Vagina (tissue), 2 donors: ENCODE measurements around the gene EPO. TPM values are rescaled to one million over a fixed set of nuclear protein-coding genes. Genes with fewer than 3 reads are reported as not detected.
A peak's percentile ranks its signal among the peaks of the same experiment; 100 is the strongest.

Experiments used
- DNase-seq, 2 donors: peaks; one replicate each; pipeline ENCODE4 v3.0.0-alpha.2; 2017; ENCODE audit errors: extremely low spot score in 2 of 2
- H3K27ac ChIP-seq: fragments of 200-600 bp; sonication (generic); one replicate; pipeline ENCODE4 v1.5.1; 2019
- H3K27me3 ChIP-seq: fragments of 200-600 bp; sonication (generic); one replicate; pipeline ENCODE4 v1.5.1; 2019
- H3K36me3 ChIP-seq, 2 donors: fragments of 200-600 bp; sonication (generic); one replicate each; pipeline ENCODE4 v1.5.1; 2017 to 2019
- H3K4me1 ChIP-seq: fragments of 200-600 bp; sonication (generic); one replicate; pipeline ENCODE4 v1.5.1; 2019
- H3K4me3 ChIP-seq, 2 donors: fragments of 200-600 bp; sonication (generic); 1 replicate in 1 of 2; 2 replicates in 1 of 2; pipeline ENCODE4 v1.5.1; 2016 to 2019
- H3K9me3 ChIP-seq: fragments of 200-600 bp; sonication (generic); one replicate; pipeline ENCODE4 v1.5.1; 2019
- CTCF ChIP-seq, 3 experiments: fragments of 450-650 bp in 2 of 3; fragments of 200-600 bp in 1 of 3; sonication (generic) in 1 of 3; IDR thresholded peaks; one replicate each; pipeline ENCODE4 v1.5.1; 2017 to 2019; ENCODE audit warnings: antibody characterized with exemption in 3 of 3, mild to moderate bottlenecking in 2 of 3, moderate library complexity in 2 of 3
- POLR2A ChIP-seq, 2 donors: fragments of 450-650 bp; IDR thresholded peaks; one replicate each; pipeline ENCODE4 v1.6.1; 2017; ENCODE audit warnings: antibody characterized with exemption in 2 of 2, mild to moderate bottlenecking in 2 of 2, moderate library complexity in 2 of 2
- POLR2AphosphoS5 ChIP-seq, 2 donors: sonication (generic); formaldehyde crosslinking; IDR thresholded peaks; one replicate each; pipeline ENCODE4 v1.9.0; 2017; ENCODE audit warnings: antibody characterized with exemption in 2 of 2, mild to moderate bottlenecking in 2 of 2, low read depth in 1 of 2; ENCODE audit not compliant: insufficient read depth in 1 of 2
- intact Hi-C: fragments of 100-400 bp; cut with DNase I; formaldehyde crosslinking; loops from one replicate; pipeline ENCODE4 v1.15.1; 2023
- total RNA-seq: library from RNA; depleted of rRNA; stranded (reverse); fragments of >200 nt; gene quantifications from one replicate; pipeline ENCODE4 v1.2.3, GENCODE V29; 2016

Gene EPO
- not detected for total RNA-seq

GRCh38 chr7:100720279-100720670 lies at the start of gene EPO:
TSS of gene EPO (plus strand) at chr7:100720468. CDS start at chr7:100720981, 513 bp downstream.
- TF ChIP-seq CTCF (IDR thresholded peaks at IDR 0.05) (no peak), POLR2AphosphoS5 (IDR thresholded peaks at IDR 0.05; ENCODE audit: insufficient read depth in 1 of 2, low read depth in 1 of 2) (no peak), POLR2A (IDR thresholded peaks at IDR 0.05) (no peak)
- H3K36me3 ChIP-seq, result no peaks in the 10 kb centered on the region
- DNase-seq, result no peak
- H3K4me1 ChIP-seq, result peaks cover 20% of the 10 kb centered on the region
- H3K4me3 ChIP-seq, result peak within 1 kb of the TSS; percentile 7 to 30
- H3K9me3 ChIP-seq, result no peaks in the 10 kb centered on the region
- H3K27me3 ChIP-seq, result peaks cover 4% of the 10 kb centered on the region
- intact Hi-C loops, result no loop called here
- no peak within 1 kb of the TSS for H3K27ac ChIP-seq

DNA sequence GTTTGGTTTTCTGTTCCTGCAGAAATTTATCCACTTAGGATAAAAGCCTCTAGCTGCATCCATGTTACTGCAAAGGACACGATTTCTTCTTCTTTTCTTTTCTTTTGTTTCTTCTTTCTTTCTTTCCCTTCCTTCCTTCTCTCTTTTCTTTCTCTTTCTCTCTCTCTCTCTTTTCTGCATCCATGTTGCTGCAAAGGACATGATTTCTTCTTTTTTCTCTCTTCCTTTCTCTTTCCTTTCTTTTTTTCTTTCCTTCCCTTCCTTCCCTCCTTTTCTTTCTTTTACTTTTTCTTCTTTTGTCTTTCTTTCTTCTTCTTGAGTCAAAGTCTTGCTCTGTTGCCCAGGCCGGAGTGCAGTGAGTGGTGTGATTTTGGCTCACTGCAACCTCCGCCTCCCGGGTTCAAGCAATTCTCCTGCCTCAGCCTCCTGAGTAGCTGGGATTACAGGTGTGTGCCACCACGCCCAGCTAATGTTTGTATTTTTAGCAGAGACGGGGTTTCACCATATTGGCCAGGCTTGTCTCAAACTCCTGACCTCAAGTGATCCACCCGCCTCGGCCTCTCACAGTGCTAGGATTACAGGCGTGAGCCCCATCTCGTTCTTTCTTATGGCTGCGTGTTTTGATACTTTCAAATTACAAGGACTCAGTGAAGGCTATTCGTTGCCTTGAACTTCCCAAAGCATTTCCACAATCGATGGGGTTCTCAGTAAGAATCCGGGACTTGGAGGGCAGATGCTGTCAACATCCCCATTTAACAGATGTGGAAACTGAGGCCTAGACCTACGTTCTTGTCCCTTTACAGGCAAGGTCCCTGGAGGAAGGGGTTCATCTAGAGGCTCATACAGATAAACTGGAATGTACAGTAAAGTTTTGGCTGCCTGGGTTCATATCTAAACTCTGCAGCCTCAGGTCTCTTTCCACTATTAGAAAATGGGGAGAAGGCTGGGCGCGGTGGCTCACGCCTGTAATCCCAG lies 48.6 kb upstream of the EPO start:
- intact Hi-C loops, result loop anchor here (5.0 to 10.0 kb wide), 2 partner anchors 84 to 197 kb away; partner anchors contain the start of genes FBXO24, LRCH4 and TSC22D4
- no peaks in the 10 kb centered on the region for H3K27me3 ChIP-seq

DNA sequence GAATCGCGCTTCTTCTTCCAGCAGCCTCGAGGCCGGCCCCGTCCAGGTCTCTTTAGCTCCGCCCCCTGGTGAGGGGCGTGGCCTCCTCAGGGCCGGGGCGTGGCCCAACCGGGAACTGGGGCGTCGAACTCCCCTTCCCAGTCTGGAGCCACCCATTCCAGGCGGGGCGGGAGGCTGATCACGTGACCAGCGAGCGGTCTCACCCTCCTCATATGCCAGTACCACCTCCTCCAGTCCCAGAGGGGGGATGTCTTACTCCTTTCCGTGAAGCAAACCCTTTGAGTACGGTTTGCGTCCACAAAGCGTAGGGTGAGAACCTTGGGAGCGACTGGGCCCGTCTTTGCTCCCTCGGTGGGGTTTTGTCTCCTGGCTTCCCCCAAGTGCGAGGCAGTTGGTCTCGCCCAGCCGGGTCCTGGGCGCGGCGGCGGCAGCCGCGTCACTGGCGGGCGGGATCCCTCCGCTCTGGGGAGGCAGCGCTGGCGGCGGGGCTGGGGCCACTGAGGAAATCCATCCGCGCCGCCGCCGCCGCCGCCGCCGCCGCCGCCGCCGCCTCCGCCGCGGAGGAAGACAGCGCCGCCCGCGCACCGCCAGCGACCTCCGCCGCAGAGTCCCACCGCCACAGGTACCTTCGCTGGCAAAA lies 46.8 kb upstream of the EPO start, which contains the start of gene GNB2:
Gene GNB2, plus strand, starts transcription at position 439 of the 640 bp plus-strand sequence. CDS start 2,526 bp downstream, outside the sequence.
- DNase-seq, result peak; percentile 100
- H3K9me3 ChIP-seq, result no peaks in the 10 kb centered on the region
- peak within 1 kb of the TSS; percentile 99 for H3K27ac ChIP-seq
- H3K4me3 ChIP-seq, result peak within 1 kb of the TSS; percentile 94 to 99
- peaks cover 0 to 22% of the 10 kb centered on the region in 2 donors for H3K36me3 ChIP-seq
- intact Hi-C loops, result loop anchor here (5.0 to 10.0 kb wide), 2 partner anchors 86 to 199 kb away; partner anchors contain the start of genes FBXO24, LRCH4 and TSC22D4
- TF ChIP-seq POLR2A (IDR thresholded peaks at IDR 0.05), result peak; percentile 22 to 94
- TF ChIP-seq CTCF (IDR thresholded peaks at IDR 0.05), result peak in 1 of 3 experiments; percentile 12
- TF ChIP-seq POLR2AphosphoS5 (IDR thresholded peaks at IDR 0.05; ENCODE audit: insufficient read depth in 1 of 2, low read depth in 1 of 2), result peak; percentile 95 to 96
- no peaks in the 10 kb centered on the region for H3K27me3 ChIP-seq
- H3K4me1 ChIP-seq, result peaks cover 19% of the 10 kb centered on the region

More for the DNA sequence above, 48.6 kb upstream of the EPO start:
- no peak for DNase-seq
- H3K4me1 ChIP-seq, result peaks cover 12% of the 10 kb centered on the region
- H3K9me3 ChIP-seq, result no peaks in the 10 kb centered on the region
- H3K27ac ChIP-seq, result no peak overlapping the region
- TF ChIP-seq POLR2AphosphoS5 (IDR thresholded peaks at IDR 0.05; ENCODE audit: insufficient read depth in 1 of 2, low read depth in 1 of 2), result no peak
- TF ChIP-seq POLR2A (IDR thresholded peaks at IDR 0.05), result no peak
- no peak overlapping the region for H3K4me3 ChIP-seq
- H3K36me3 ChIP-seq, result peaks cover 0 to 4% of the 10 kb centered on the region in 2 donors

- no peak for DNase-seq
- Histone ChIP-seq H3K36me3 (peaks cover 0 to 27% of the 10 kb centered on the region in 2 donors), H3K9me3 (no peaks in the 10 kb centered on the region), H3K4me1 (peaks cover 25% of the 10 kb centered on the region), H3K27me3 (no peaks in the 10 kb centered on the region), H3K27ac (peak overlapping the region; percentile 99), H3K4me3 (peak overlapping the region; percentile 94 to 99)
- intact Hi-C loops, result loop anchor here (5.0 to 10.0 kb wide), 2 partner anchors 87 to 199 kb away; partner anchors contain the start of genes FBXO24, LRCH4 and TSC22D4
- TF ChIP-seq POLR2AphosphoS5 (IDR thresholded peaks at IDR 0.05; ENCODE audit: insufficient read depth in 1 of 2, low read depth in 1 of 2), result no peak
- no peak for TF ChIP-seq POLR2A (IDR thresholded peaks at IDR 0.05)
- TF ChIP-seq CTCF (IDR thresholded peaks at IDR 0.05), result no peak
Measured at GRCh38 chr7:100673942-100674410, 46.3 kb upstream of the EPO start.
